ENCODE results near the gene TRPM2.
A peak's percentile ranks its signal among the peaks of the same experiment; 100 is the strongest.

TRPM2 gene

GRCh38 chr21:44370027-44370735, 16.8 kb downstream of the TRPM2 start:
- TF ChIP-seq JUND (IDR thresholded peaks at IDR 0.05; ENCODE audit: low read depth): no peak
- in situ Hi-C loops (cut with HindIII; ENCODE audit: low pct_unique_long_range_greater_than_20kb, low sequenced_read_pairs): no loop called here
- DNase-seq (ENCODE audit: low read depth in 1 of 2, low spot score in 1 of 2): peak; percentile 71 to 81

- in situ Hi-C loops (cut with HindIII; ENCODE audit: low pct_unique_long_range_greater_than_20kb, low sequenced_read_pairs): no loop called here
- peak; percentile 31 to 34 for DNase-seq (ENCODE audit: low read depth in 1 of 2, low spot score in 1 of 2)
- no peak for TF ChIP-seq JUND (IDR thresholded peaks at IDR 0.05; ENCODE audit: low read depth)
Observed at GRCh38 chr21:44370786-44371410, 17.5 kb downstream of the TRPM2 start.

DNA sequence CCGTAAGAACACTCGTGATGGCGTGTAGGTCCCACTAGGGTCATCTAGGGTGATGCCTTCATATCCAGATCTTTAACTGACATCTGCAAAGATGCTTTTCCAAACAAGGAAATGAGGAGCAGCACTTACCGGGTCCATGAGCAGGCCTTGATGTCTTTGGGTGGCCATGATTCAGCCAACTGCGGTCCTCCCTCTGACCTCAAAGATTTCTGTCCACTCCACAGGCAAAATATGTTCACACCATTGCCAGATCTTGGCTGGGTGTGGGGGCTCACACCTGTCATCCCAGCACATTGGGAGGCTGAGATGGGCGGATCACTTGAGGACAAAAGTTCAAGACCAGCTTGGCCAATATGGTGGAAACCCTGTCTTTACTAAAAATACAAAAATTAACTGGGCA, 18.2 kb downstream of the TRPM2 start:
- in situ Hi-C loops (cut with HindIII; ENCODE audit: low pct_unique_long_range_greater_than_20kb, low sequenced_read_pairs): no loop called here
- TF ChIP-seq JUND (IDR thresholded peaks at IDR 0.05; ENCODE audit: low read depth): no peak
- DNase-seq (ENCODE audit: low read depth in 1 of 2, low spot score in 1 of 2): no peak

DNA sequence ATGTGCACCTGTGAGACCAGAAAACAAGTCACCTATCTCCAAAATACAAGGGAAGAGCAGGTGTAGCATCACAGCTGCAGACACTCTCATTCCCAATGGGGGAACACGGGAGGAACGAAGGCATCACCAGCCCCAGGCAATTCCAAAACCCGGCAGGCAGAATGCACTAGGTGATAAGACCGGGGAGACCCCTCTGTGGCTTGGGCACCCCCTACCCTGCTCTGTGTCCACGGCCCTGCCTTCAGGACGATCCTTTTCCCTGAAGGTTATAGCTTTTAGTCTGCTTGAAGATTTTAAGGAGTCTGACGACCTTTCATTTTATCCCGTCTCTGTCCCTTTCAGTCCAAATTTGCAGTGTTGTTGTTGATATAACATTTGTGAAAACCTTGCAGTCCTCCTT, 19.2 kb downstream of the TRPM2 start:
- in situ Hi-C loops (cut with HindIII; ENCODE audit: low pct_unique_long_range_greater_than_20kb, low sequenced_read_pairs): no loop called here
- no peak for TF ChIP-seq JUND (IDR thresholded peaks at IDR 0.05; ENCODE audit: low read depth)
- DNase-seq (ENCODE audit: low read depth in 1 of 2, low spot score in 1 of 2): no peak

- no peak for TF ChIP-seq JUND (IDR thresholded peaks at IDR 0.05; ENCODE audit: low read depth)
- in situ Hi-C loops (cut with HindIII; ENCODE audit: low pct_unique_long_range_greater_than_20kb, low sequenced_read_pairs): no loop called here
- DNase-seq (ENCODE audit: low read depth in 1 of 2, low spot score in 1 of 2): no peak
Observed at GRCh38 chr21:44374601-44375280, 21.3 kb downstream of the TRPM2 start.

GRCh38 chr21:44375281-44375651, 21.8 kb downstream of the TRPM2 start:
- in situ Hi-C loops (cut with HindIII; ENCODE audit: low pct_unique_long_range_greater_than_20kb, low sequenced_read_pairs): no loop called here
- no peak for DNase-seq (ENCODE audit: low read depth in 1 of 2, low spot score in 1 of 2)
- TF ChIP-seq JUND (IDR thresholded peaks at IDR 0.05; ENCODE audit: low read depth): no peak

DNA sequence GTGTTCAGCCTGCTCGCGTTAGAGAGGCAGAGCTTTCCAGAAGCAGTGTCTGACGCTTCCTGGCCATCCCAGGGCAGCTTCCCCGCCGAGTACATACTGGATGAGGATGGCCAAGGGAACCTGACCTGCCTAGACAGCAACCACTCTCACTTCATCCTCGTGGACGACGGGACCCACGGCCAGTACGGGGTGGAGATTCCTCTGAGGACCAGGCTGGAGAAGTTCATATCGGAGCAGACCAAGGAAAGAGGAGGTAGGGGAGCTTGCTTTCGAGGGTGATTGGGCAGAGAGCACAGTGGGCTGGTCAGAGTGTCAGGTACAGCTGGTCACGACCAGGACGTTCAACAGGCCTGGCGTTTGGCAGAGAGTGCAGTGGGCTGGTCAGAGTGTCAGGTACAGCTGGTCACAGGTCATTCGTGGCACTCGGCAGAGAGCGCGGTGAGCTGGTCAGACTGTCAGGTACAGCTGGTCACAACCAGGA, 22.4 kb downstream of the TRPM2 start:
- no peak for DNase-seq (ENCODE audit: low read depth in 1 of 2, low spot score in 1 of 2)
- no peak for TF ChIP-seq JUND (IDR thresholded peaks at IDR 0.05; ENCODE audit: low read depth)
- in situ Hi-C loops (cut with HindIII; ENCODE audit: low pct_unique_long_range_greater_than_20kb, low sequenced_read_pairs): no loop called here

DNA sequence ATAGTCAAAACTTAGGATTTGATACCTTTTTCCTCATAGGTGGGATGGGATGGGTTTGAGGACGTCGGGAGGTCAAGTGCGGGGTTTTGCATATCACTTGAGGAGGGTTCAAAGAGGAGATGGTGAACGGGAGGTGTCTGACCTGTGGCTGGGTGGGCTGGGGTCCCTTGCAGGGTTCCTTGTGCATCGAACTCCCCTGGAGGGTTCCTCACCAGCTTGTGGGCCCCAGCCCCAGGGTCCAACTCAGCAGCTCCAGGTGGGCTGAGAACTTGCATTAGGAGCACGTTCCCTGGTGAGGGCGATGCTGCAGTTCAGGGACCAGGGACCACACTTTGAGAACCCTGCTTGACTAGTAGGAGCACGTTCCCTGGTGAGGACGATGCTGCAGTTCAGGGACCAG, 23.2 kb downstream of the TRPM2 start:
- DNase-seq (ENCODE audit: low read depth in 1 of 2, low spot score in 1 of 2): no peak
- TF ChIP-seq JUND (IDR thresholded peaks at IDR 0.05; ENCODE audit: low read depth): no peak
- in situ Hi-C loops (cut with HindIII; ENCODE audit: low pct_unique_long_range_greater_than_20kb, low sequenced_read_pairs): no loop called here

DNA sequence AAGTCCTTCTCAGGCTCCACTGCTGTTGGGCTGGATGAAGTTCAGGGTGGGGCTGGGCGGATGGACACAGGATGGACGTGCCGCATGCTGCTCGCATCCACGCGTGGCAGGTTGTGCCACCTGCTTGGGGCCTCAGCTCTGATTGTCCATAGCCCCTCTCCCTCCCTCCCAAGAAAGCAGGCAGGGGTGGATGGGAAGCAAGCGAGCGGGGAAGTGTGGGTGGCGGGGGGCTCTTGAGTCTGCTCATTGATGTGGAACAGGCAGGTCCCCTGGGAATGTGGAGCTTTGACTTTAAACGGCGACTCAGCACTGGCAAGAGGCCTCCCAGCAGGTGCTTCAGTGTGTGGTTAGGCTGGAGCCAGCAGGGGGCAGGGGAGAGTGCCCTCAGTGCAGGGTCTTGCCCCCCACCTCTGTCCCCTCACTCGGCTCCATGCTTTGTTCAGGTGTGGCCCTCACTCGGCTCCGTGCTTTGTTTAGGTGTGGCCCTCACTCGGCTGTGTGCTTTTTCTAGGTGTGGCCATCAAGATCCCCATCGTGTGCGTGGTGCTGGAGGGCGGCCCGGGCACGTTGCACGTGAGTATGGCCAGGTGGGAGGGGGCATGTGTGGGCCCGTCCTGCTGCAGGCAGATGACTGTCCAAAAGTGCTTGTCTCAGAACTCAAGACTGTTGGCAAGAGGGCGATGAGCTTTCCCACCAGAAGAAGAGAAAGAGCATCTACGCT, 23.9 kb downstream of the TRPM2 start:
- in situ Hi-C loops (cut with HindIII; ENCODE audit: low pct_unique_long_range_greater_than_20kb, low sequenced_read_pairs): no loop called here
- no peak for TF ChIP-seq JUND (IDR thresholded peaks at IDR 0.05; ENCODE audit: low read depth)
- no peak for DNase-seq (ENCODE audit: low read depth in 1 of 2, low spot score in 1 of 2)

- TF ChIP-seq JUND (IDR thresholded peaks at IDR 0.05; ENCODE audit: low read depth): no peak
- DNase-seq (ENCODE audit: low read depth in 1 of 2, low spot score in 1 of 2): no peak
- in situ Hi-C loops (cut with HindIII; ENCODE audit: low pct_unique_long_range_greater_than_20kb, low sequenced_read_pairs): no loop called here
Observed at GRCh38 chr21:44377922-44378645, 24.7 kb downstream of the TRPM2 start.

- in situ Hi-C loops (cut with HindIII; ENCODE audit: low pct_unique_long_range_greater_than_20kb, low sequenced_read_pairs): no loop called here
- no peak for TF ChIP-seq JUND (IDR thresholded peaks at IDR 0.05; ENCODE audit: low read depth)
- DNase-seq (ENCODE audit: low read depth in 1 of 2, low spot score in 1 of 2): no peak
Observed at GRCh38 chr21:44378646-44379514, 25.5 kb downstream of the TRPM2 start.
